Globus pallidus (tissue), 1 donor: Measurements from ENCODE around the gene TMEM237.
"Not testable (repeated sequence)": the region's sequence is repeated elsewhere in the genome, so short reads cannot be mapped to it uniquely, and the experiment has no call there.

Experiments
- DNase-seq: peaks from one replicate; pipeline ENCODE4 v3.0.0-alpha.2; 2015; ENCODE audit warnings: low spot score

Gene TMEM237, protein sequence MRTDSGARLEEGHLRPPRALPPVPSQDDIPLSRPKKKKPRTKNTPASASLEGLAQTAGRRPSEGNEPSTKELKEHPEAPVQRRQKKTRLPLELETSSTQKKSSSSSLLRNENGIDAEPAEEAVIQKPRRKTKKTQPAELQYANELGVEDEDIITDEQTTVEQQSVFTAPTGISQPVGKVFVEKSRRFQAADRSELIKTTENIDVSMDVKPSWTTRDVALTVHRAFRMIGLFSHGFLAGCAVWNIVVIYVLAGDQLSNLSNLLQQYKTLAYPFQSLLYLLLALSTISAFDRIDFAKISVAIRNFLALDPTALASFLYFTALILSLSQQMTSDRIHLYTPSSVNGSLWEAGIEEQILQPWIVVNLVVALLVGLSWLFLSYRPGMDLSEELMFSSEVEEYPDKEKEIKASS

DNA sequence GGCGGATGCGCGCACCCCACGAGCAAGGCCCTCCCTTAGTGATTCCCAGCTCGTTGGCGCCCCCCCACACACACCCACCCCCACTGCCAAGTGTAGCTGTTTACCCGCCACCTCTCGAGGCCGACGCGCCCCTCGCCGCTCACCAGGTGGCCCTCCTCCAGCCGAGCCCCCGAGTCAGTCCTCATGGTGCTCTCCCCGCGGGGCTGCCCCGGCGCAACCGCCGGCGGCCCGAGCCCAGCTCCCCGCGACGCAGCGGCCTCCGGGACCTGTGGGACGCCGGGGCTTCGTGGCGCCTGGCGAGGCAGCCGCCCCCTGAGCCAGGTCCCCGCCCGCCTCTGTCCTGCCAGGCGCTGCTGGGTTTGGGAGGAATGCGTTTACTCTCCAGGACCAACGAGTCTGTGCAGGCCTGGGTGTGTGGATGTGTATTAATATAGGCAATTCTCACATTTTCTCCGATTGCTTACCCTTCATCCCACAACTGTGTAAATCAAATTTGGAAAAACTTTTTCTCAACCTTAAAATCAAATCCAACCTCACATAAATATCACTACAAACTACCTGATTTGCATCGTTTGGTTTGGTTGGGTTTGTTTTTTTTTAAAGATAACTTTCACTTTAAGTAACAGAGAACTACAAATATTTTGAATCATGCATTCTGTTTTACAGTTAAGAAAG lies at the start of gene TMEM237:
TMEM237 (minus strand) TSS at position 288 of the 675 bp plus-strand sequence; CDS start at position 185, 103 bp downstream.
- DNase-seq: no peak

DNA sequence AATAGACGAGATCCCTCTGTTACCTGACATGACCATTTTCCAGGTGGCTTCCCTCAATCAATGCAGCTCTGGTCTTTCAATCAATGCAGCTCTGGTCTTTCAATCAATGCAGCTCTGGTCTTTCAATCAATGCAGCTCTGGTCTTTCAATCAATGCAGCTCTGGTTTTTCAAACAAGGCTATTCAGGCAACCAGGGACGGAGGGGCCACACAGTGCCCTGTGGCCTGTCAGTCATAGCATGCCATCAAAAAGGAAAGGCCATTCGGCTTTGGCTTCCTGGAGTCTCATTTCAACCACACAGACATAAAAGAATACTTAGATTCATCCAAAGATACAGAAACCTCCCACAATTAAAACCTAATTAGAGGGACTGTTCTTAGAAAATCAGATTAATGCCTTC lies 41.9 kb upstream of the TMEM237 start:
- no peak for DNase-seq

DNA sequence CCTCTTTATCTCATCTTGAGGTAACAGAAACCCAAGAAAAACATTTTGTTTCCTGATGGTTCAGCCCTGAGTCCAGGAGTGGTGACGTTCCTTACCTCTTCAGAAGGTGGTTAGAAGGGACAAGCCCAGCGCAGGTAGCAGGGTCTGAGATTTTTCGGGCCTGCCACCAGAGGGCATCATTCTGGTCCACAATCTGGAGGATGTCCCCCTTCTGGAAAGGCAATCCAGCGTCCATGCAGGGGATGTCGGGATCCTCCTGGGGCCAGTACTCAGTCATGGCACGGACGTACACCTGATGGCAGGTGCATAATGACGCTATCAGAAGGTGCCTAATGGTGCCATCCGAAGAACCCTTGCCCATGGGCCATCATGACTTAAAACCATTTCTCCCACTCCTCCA lies 37.4 kb upstream of the TMEM237 start:
- no peak for DNase-seq

DNA sequence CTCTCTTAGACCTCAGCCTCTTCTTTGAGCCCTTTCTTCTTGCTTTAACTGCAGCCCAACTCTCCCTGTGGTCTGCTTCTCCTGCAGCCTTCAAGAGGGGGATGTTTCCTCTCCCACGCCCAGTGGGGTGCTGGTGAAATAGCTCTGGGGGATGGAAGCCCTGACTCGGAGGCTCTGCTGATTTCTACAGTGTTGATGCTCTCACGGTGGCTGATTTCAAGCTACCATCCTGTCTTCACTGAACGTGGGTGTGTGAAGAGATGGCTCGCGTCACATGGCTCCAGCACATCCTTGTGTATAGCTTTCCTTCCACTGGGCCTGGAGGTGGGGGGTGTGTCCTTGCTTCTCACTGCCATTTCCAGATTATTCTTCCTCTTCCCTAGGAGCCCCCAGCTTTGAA lies 35.1 kb upstream of the TMEM237 start:
- DNase-seq: no peak

DNA sequence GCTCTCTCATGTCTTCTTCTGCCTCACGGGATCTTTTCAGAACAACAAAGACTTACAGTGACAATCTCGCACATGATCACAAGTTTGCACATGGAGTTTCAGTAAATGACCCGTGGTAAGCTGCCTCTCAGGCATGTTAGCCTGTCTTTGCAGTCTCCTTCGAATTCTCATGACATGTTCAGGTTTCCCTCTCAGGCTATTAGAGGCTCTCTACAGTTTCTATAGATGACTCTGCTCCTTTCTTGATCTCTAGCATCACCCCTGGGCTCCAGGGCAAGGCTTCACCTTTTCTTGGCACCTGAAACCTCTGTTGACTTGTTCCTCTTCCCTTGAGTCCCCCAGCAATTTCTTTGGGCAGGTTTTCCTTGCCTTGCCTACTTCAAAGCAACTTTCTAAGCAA lies 32.2 kb upstream of the TMEM237 start:
- no peak for DNase-seq

DNA sequence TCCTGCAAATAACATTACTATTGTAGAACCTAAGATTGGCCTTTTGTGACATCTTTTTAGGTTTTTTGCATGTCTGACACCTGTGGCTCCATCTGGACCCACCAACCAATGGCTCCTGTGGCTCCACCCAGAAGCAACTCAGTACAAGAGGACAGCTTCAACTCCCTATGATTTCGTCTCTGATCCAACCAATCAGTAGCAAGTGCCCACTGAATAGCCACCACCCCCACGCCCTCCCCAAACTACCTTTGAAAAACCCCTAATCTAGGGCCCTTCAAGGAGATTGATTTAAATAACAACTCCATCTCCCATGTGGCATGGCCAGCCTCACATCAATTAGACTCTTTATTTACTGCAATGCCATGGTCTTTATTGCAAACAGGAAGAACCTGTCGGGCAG lies 31.5 kb upstream of the TMEM237 start:
- no peak for DNase-seq

DNA sequence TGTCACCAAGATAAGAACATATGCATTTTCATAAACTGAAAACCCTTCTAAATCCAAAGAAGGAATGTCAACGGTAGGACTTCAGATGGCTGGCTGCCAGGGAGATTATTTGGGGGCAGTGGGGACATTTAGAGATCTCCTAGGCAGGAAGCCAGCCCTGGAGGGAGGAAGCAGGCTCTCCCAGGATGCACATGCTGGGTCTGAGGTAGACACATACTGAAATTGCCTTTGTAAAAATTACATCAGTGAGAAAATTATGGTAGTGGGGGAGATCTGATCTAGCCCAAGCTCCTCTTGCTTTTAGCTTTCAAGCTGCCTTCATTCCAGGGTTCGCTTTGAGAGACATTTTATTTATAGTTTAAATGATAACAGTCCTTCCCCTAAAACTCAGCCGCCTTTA lies 31.0 kb upstream of the TMEM237 start:
- DNase-seq: no peak

DNA sequence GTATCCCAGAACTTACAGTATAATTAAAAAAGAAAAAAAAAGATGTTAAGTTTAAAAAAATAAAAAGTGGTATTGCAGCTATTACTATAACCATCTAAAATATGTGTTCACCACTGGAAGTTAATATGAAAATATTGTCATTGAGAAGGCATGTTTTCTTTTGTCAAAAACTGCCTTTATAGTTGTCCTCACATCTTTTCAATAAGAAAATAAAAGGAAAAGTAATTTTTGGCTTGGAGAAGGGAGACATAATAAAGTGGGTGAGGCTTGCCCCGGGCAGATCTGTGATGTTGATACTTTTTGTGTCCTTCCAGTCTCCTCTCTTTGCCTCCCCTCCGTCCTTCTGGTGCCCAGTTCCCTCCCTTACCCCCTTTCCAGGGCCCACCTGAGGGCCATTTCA lies 30.2 kb upstream of the TMEM237 start:
- no peak for DNase-seq

DNA sequence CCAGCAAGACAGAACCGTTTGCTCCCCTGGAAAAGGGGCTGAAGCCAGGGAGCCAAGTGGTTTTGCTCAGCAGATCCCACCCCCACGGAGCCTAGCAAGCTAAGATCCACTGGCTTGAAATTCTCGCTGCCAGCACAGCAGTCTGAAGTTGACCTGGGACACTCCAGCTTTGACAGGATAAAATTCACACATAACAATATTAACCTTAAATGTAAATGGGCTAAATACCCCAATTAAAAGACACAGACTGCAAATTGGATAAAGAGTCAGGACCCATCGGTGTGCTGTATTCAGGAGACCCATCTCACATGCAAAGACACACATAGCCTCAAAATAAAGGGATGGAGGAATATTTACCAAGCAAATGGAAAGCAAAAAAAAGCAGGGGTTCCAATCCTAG lies 27.9 kb upstream of the TMEM237 start:
- not testable (repeated sequence) for DNase-seq

DNA sequence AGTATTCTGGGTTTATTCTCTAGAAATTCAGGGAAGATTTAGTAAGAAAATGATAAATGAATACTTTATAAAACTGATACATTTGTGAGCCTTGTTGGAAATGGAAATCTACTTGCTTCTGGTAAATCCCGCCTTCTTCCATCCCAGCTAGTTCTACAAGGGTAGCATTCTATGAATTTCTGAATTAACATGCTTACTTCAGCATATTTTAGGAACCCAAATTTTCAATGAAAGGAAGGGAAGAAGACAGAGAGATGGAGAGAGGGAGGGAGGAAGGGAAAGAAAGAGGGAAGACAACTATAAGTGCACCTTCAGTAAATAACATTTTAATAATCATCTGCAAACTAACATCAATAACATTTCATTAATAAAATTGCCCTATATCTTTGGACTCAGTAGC lies 26.6 kb upstream of the TMEM237 start:
- DNase-seq: no peak

DNA sequence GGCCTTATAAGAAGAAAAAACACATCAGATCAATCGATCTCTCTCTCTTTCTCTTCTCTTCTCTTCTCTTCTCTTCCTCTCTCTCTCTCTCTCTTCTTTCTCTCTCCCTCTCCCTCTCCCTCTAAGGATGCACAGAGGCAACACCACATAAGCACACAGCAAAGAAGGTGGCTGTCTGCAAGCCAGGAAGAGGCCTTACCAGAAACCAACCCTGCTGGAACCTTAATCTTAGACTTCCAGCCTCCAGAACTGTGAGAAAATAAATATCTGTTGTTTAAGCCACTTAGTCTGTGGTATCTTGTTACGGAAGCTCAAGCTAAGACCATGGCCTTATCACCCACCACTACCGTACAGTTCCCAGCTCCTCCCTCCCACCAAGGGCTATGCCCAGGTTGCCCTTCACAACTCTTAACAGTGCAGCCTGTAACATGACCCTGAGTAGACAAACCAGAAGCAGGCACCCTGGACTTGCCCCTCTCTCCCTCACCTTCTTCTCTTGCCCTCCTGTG lies 25.2 kb upstream of the TMEM237 start:
- DNase-seq: no peak

DNA sequence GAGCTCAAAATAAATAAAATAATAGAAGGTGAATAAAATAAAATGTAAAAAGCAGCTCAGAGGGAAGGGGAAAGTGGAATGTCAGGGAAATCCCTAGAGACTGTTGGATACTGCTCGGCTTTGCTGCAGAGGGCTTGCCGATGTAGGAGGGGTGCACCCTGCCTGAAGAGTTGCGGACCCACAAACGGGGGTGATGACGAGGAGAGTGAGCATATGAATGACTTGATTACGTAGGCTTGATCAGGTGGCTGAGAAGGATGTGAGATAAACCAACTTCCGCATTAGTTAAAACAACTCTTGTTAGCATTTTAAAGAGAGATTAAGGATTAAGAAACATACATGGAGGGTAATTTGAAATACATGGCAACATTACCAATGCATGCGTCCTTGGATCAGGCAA lies 21.0 kb upstream of the TMEM237 start:
- no peak for DNase-seq

DNA sequence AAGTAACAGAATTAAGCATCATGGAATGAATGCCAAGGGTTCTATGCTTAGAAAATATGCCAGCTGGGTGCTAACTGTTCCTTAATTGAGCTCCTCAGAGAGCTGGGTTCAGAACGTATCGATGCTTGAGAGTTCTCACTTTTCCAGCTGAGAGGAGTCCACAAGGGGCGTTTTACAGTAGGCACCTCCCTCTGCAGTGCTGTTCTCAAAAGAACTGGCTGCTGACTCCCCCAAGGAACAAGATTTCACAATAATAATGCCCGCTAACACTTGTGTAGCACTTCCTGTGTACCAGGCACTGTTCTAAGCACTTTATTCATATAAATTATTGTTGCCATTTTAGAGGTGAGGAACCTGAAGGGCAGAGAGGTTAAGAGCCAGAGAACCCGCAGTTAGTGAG lies 18.1 kb upstream of the TMEM237 start:
- DNase-seq: no peak

DNA sequence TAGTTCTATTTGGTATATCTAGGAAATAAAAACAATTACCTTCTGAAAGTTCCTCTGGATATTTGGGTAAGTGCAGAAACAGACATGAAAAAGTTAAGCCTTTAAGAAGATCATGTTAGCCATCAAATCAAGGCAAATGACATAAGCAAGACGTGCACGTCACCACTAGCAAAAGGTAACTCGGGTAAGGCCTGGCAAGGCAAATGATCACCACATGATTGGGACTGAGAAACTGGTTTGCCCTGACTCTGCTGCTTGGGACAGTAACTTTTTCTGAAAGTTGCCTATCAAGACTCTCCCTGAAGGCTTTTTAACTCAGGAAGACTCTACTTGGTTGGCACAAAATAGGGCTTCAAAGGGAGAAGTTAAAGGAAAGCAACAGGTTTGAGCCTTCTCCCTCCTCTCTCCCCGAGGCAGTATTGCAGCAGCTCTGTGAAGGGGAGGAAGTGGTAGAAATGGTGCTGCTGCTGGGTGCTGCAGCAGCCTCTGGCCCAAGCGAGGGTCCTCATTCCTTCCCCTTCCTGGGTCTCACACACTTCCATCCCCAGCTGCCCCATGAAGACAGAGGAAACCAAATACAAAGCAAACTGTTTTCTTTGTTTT lies 17.1 kb upstream of the TMEM237 start:
- DNase-seq: no peak

DNA sequence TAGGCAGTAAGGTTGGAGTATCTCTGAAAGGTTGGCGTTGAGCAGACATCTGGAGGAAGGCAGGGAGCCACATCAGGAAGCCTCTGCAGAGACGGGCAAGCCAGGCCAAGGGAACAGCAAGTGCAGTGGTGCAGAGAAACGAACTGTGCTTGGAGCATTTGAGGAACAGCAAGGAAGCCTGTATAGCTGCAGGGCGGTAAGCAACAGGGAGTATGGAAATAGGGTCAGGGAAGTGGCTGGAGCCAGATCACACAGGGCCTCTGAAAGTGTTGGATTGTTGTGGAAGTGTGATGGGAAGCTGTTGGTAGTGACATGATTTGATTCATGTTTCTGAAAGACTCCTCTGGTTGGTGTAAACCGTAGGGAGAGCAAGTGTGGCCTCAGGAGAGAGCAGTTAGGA lies 13.4 kb upstream of the TMEM237 start:
- DNase-seq: no peak

DNA sequence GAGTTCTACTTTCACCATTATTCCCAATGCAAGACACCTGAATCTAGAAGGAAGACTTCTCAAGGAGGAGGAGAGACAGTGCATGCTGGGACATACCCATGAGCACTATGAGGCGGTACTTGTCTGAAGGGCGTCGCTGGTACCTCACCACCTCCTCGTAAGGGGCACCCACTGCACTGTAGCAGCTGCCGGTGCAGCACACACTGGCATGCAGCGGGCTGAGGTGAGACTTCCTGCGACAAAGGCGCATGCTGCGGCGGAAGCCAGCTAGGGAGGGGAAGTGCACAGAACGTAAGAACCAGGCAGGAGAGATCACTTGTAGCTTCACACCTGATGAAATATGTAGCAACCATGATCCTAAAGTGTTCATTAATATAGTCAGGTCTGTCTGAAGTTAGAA lies 12.8 kb upstream of the TMEM237 start:
- DNase-seq: no peak

DNA sequence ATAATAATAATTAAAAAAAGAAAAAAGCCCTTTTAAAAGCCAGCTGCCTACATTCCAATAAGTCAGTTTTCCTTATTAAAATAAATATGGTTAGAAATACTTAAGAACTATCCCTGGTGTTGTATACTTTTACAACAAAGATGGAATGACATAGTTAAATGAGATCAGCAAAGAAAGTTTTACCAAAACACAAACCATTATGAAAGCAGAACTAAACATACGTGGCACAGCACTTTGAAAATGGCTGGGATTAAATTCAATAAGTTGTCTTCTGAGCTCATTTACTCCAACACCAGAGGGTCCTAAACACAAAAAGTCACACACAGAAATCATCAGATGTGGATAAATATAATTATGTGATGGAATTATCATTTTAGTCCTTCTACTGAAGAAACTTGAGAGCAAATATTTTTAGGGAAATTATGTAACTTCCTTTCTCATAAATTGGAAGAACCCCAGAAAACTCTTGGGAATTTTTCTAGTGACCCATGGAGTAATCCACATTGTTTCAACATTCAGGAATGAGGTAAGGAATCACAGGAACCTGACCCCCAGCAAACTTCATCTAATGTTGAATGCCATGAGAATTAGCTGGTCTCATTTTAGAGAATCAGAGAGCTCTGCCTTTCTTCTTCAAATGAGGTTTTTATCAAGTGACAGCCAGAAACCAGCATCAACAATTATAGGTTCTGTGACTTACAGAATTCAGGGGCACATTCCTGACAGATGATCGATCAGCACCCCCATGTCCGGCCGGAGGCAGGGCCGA lies 11.5 kb upstream of the TMEM237 start:
- DNase-seq: no peak

DNA sequence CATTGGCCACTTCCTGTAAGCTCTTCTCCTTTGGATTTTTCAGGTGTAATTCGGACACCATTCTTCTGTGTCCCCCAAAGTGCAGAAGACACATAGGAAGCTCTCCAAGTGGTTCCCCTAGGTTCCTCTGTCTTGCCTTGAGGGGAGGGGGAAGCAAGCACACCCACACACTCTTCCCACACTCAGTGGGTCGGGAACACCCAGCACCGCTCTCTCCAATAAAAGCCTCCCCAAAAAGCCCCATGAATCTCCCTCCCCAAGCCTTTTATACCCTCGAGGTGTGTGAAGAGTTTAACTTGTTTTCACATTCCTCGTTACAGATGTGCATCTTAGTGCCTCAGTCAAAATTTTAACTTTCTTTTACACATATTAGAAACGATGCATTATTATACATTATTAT lies 9.9 kb upstream of the TMEM237 start:
- no peak for DNase-seq

DNA sequence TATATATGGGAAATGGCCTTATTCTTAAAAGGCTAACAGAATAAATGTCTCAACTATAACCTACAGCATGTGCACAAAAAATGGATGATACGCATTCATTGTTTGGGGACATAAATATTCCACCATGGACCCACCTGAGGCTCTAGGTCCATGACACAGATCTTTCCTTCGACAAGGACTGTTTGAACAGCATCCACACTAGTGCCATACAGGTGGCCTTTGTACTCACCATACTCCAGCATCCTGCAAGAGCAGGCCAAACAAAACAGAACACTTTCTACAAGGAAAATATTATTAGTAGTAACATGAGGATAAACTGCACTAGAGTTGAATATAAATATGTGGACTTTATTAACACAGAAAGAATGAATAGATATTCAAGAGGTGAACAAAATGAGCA lies 6.1 kb upstream of the TMEM237 start:
- DNase-seq: no peak

DNA sequence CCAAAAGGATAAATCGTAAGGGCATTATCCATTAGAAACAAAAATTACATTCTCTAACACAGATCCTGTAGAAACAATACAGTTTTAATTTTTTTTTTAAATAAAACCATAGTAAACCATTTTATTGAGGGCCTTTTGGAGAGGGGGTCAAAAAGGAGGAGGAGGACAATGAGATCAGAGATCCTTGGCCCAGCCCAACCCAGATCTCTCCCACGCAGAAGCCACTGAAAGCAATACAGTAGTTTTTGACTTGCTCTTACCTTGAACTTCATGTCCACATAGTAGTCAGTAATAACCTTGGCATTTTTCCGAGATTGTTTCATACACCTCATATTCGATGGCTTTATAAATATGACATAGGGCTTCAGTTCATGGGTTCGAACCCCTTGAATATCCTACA lies 4.1 kb upstream of the TMEM237 start:
- DNase-seq: no peak

DNA sequence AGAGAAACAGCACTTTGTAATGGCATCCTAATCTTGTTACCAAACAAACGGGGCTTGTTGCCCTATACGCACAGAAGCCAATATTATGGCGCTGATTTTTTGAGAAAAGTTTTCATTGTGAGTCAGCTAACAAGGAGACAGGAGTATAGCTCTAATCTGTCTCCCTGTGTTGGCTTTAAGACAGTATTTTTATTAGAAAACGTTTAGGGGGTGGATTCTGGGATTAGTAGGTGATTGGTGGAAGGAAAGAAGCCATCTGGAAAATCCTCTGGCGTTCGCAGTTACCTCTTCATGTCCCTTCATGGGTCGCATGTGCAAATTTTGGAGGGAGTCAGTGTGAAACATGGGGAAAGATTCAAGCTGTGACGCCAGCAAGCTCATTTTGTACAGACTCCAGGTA lies 698 bp upstream of the TMEM237 start:
- DNase-seq: peak; percentile 26

DNA sequence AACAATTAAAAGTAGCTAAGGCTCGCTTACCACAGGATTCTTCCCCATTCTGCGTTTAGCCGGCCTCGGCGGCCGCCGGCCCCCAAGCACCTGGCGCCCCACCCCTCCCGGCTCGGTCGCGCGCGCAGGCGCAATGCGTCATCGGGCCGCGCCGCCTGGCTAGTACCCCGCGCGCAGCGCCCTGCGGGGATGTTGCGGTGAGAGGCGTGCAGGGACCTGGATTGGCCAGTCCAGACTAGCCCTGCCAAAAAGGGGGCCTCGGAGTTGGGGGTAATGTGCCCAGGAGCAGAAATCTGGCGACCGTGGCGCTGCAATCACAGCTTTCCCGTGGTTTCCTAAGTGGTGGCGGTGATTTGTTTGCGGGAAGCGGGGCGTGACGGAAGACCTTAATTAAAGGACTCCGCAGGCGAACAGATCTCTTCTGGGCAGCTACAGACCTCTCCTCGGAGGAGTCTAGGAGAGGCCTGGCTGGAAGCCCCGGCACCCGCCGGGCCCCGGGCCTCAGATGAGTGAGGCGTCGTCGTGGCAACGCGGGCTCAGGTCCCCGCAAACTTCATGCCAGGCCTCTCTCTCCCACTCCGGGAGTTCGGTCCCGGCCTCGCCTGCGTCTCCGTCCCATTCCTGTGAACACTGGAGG lies 606 bp downstream of the TMEM237 start:
- peak; percentile 72 for DNase-seq
